AG04450 (cell line): ENCODE data around the gene PITPNM1. TPM values are rescaled to one million over a fixed set of nuclear protein-coding genes. Genes with fewer than 3 reads are reported as not detected.
A peak's percentile ranks its signal among the peaks of the same experiment; 100 is the strongest.

Experiments
- CTCF ChIA-PET: fragments of 300-600, 350-600 bp; formaldehyde crosslinking; extraction: SDS; loops from one replicate; lab custom pipeline; 2022; ENCODE audit warnings: antibody characterized with exemption, inconsistent platforms; lab: Charles Lee
- POLR2A ChIA-PET: fragments of 350-600 bp; formaldehyde crosslinking; extraction: SDS; loops from one replicate; lab custom pipeline; 2021; ENCODE audit warnings: antibody characterized with exemption, inconsistent platforms; lab: Yijun Ruan, JAX
- DNase-seq: peaks from one replicate; pipeline ENCODE4 v3.0.0-alpha.2; 2011; ENCODE audit warnings: low read depth, low spot score
- H3K27ac ChIP-seq: one replicate; pipeline ENCODE4 v1.5.1; 2012; ENCODE audit warnings: low read depth, low read length, control low read depth
- H3K27me3 ChIP-seq: one replicate; pipeline ENCODE4 v1.6.0; 2012; ENCODE audit warnings: low read length; ENCODE audit not compliant: control insufficient read depth, insufficient read depth
- H3K4me3 ChIP-seq: 2 replicates; pipeline ENCODE4 v1.5.1; 2011; ENCODE audit warnings: mild to moderate bottlenecking, low read depth, low read length, control low read depth
- H3K9me3 ChIP-seq: 2 replicates; pipeline ENCODE4 v1.5.1; 2012; ENCODE audit warnings: low read length; ENCODE audit not compliant: control insufficient read depth, insufficient read depth
- polyA plus RNA-seq: library from polyadenylated mRNA; depleted of rRNA; stranded (reverse); fragments of >200 nt; gene quantifications from 2 replicates; pipeline ENCODE4 v1.2.3, GENCODE V29; 2011
- TF ChIP-seq, protein P1 (sequence below): IDR thresholded peaks from 2 replicates; pipeline ENCODE4 v1.5.1; 2011; ENCODE audit warnings: low read depth, low read length, control low read depth, inconsistent platforms

The PITPNM1 gene
- polyA plus RNA-seq, 1 experiment, result 6.4 TPM

- DNase-seq, result no peak
- POLR2A ChIA-PET, result no interaction called here
- H3K4me3 ChIP-seq, result no peak overlapping the region
- H3K27ac ChIP-seq, result no peak overlapping the region
- no peaks in the 10 kb centered on the region; the same call in 1 of the 2 replicates for H3K9me3 ChIP-seq
- H3K27me3 ChIP-seq, result peaks cover 8% of the 10 kb centered on the region
- TF ChIP-seq, protein P1, sequence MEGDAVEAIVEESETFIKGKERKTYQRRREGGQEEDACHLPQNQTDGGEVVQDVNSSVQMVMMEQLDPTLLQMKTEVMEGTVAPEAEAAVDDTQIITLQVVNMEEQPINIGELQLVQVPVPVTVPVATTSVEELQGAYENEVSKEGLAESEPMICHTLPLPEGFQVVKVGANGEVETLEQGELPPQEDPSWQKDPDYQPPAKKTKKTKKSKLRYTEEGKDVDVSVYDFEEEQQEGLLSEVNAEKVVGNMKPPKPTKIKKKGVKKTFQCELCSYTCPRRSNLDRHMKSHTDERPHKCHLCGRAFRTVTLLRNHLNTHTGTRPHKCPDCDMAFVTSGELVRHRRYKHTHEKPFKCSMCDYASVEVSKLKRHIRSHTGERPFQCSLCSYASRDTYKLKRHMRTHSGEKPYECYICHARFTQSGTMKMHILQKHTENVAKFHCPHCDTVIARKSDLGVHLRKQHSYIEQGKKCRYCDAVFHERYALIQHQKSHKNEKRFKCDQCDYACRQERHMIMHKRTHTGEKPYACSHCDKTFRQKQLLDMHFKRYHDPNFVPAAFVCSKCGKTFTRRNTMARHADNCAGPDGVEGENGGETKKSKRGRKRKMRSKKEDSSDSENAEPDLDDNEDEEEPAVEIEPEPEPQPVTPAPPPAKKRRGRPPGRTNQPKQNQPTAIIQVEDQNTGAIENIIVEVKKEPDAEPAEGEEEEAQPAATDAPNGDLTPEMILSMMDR, result no peak
- CTCF ChIA-PET, result interaction anchor here (0.7 kb wide), 1 partner anchor 158 kb away, joined by 5 read pairs; no protein-coding TSS in a partner anchor
Observed at GRCh38 chr11:67510023-67510345, 4.8 kb upstream of the PITPNM1 start.

- DNase-seq, result peak; percentile 88
- H3K9me3 ChIP-seq, result no peaks in the 10 kb centered on the region; the same call in 1 of the 2 replicates
- H3K4me3 ChIP-seq, result peak overlapping the region; percentile 87
- CTCF ChIA-PET, result interaction anchor here (1.0 kb wide), 1 partner anchor 107 kb away, joined by 3 read pairs; no protein-coding TSS in a partner anchor
- POLR2A ChIA-PET, result no interaction called here
- no peaks in the 10 kb centered on the region for H3K27me3 ChIP-seq
- TF ChIP-seq, protein P1, result no peak
- peak overlapping the region; percentile 89 for H3K27ac ChIP-seq
Observed at GRCh38 chr11:67508486-67509121, 3.4 kb upstream of the PITPNM1 start.

- CTCF ChIA-PET, result interaction anchor here (1.0 kb wide), 1 partner anchor 106 kb away, joined by 3 read pairs; no protein-coding TSS in a partner anchor
- TF ChIP-seq, protein P1, result no peak
- POLR2A ChIA-PET, result no interaction called here
- H3K4me3 ChIP-seq, result peak within 1 kb of the TSS; percentile 87
- peak within 1 kb of the TSS; percentile 89 for H3K27ac ChIP-seq
- no peaks in the 10 kb centered on the region for H3K27me3 ChIP-seq
- no peaks in the 10 kb centered on the region; the same call in 1 of the 2 replicates for H3K9me3 ChIP-seq
- peak; percentile 100 for DNase-seq
Observed at GRCh38 chr11:67507864-67508485, 2.8 kb upstream of the PITPNM1 start, which contains the start of gene CDK2AP2. Gene CDK2AP2, minus strand, starts transcription at chr11:67508162. Its CDS starts 80 bp downstream, at chr11:67508082.

GRCh38 chr11:67507242-67507863 lies 2.2 kb upstream of the PITPNM1 start:
- H3K27ac ChIP-seq, result peak overlapping the region; percentile 61
- peak overlapping the region; percentile 74 for H3K4me3 ChIP-seq
- ChIA-PET POLR2A (no interaction called here), CTCF (interaction anchor here (1.0 kb wide), 1 partner anchor 105 kb away, joined by 3 read pairs; no protein-coding TSS in a partner anchor)
- H3K27me3 ChIP-seq, result no peaks in the 10 kb centered on the region
- no peaks in the 10 kb centered on the region; the same call in 1 of the 2 replicates for H3K9me3 ChIP-seq
- TF ChIP-seq, protein P1, result no peak
- no peak for DNase-seq
